Muscle layer of colon (tissue), 2 donors: ENCODE data around the gene HTR2B.
"Not testable (repeated sequence)": the region's sequence is repeated elsewhere in the genome, so short reads cannot be mapped to it uniquely, and the experiment has no call there.

Experiments used
- H3K27ac ChIP-seq: one replicate; pipeline ENCODE4 v1.7.0; 2013; ENCODE audit warnings: low read depth, mild to moderate bottlenecking, low read length, moderate library complexity
- H3K27me3 ChIP-seq, 2 donors: one replicate each; pipeline ENCODE4 v1.7.0; 2013; ENCODE audit warnings: low read length in 2 of 2, mild to moderate bottlenecking in 2 of 2; ENCODE audit not compliant: insufficient read depth in 2 of 2, control insufficient read depth in 1 of 2
- H3K36me3 ChIP-seq: one replicate; pipeline ENCODE4 v1.7.0; 2013; ENCODE audit warnings: mild to moderate bottlenecking, low read length; ENCODE audit not compliant: insufficient read depth
- H3K4me1 ChIP-seq: one replicate; pipeline ENCODE4 v1.7.0; 2013; ENCODE audit warnings: mild to moderate bottlenecking, low read length; ENCODE audit not compliant: insufficient read depth
- H3K4me3 ChIP-seq, 2 donors: one replicate each; pipeline ENCODE4 v1.7.0; 2013; ENCODE audit warnings: low read length in 2 of 2, low read depth in 1 of 2, mild to moderate bottlenecking in 1 of 2, moderate library complexity in 1 of 2
- H3K9ac ChIP-seq: one replicate; pipeline ENCODE4 v1.7.0; 2013; ENCODE audit warnings: low read length
- H3K9me3 ChIP-seq: one replicate; pipeline ENCODE4 v1.7.0; 2013; ENCODE audit warnings: mild to moderate bottlenecking, low read length
- donor health status: abdominal sarcoma.
- donor health status: Adenocarcinoma of cecum.

The HTR2B gene

DNA sequence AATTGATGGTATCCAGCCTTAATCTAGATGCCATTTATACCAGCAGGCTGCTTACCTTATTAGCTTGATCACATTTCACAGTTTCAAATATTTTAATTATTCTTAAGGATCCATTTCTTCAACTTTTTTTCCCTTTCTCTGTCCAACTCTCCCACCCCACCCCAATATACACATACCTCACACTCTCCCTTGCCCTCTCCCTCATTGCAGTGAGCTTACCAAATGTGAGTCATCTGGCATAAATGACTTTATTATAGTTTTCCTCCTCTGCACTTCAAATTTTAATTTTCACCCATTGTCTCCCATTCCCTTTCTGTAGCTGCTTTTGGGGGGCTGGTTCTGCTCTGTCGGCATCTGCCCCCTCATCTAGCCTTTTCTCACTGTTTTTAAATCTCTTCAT is 12.9 kb downstream of the HTR2B start:
- H3K36me3 ChIP-seq = peaks cover 7% of the 10 kb centered on the region
- no peaks in the 10 kb centered on the region for H3K27me3 ChIP-seq
- H3K9me3 ChIP-seq = no peaks in the 10 kb centered on the region
- peaks cover 43% of the 10 kb centered on the region for H3K4me1 ChIP-seq
- H3K9ac ChIP-seq = no peak overlapping the region
- H3K27ac ChIP-seq = no peak overlapping the region
- H3K4me3 ChIP-seq = no peak overlapping the region

DNA sequence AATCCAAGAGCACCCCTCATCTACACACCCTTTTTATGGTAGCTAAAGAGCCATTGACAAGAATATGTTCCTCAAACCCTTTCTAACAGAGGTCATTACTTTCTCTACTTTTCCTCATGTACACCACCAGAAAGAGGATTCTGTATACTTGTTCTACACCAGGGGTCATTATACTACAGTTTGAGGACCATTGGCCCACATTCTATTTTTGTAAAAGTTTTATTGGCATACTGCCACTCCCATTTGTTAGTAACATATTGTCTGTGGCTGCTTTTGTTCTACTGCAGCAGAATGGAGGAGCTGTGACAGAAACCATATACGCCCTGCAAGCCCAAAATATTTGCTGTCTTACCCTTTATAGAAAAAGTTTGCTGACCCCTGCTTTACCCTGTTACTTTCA is 14.3 kb downstream of the HTR2B start:
- H3K27me3 ChIP-seq = no peaks in the 10 kb centered on the region
- peaks cover 7% of the 10 kb centered on the region for H3K36me3 ChIP-seq
- H3K9me3 ChIP-seq = no peaks in the 10 kb centered on the region
- H3K9ac ChIP-seq = no peak overlapping the region
- peaks cover 36% of the 10 kb centered on the region for H3K4me1 ChIP-seq
- H3K4me3 ChIP-seq = no peak overlapping the region
- peak overlapping the region; percentile 6 for H3K27ac ChIP-seq

DNA sequence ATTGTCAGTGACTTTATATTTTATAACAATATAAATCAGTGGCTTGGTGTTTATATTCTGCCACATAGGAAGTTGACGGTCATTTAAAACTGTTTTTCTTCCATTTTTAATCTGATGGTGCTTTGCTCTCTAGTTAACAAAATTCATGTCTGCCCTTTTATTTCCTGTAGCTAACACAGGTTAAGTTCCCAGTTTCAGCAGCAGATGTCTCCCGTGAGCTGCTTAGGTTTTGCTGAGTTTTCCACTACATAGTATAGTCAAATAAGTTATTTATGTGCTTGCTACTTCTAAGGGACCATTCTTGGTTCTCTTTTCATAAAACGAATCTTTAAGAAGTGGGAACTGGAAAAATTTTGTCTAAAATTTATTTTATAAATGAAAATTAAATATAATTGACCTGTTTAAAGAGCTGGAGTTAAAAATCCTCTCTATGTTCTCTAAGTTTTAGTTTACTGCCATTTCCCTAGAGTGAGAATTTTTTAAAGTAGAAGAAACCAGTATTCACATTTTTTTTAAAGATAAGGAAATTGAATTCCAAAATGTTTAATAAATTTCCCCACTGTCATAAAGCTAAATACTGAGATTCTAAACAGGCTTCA is 20.6 kb downstream of the HTR2B start:
- Histone ChIP-seq H3K36me3 (peaks cover 11% of the 10 kb centered on the region), H3K27ac (no peak overlapping the region)

DNA sequence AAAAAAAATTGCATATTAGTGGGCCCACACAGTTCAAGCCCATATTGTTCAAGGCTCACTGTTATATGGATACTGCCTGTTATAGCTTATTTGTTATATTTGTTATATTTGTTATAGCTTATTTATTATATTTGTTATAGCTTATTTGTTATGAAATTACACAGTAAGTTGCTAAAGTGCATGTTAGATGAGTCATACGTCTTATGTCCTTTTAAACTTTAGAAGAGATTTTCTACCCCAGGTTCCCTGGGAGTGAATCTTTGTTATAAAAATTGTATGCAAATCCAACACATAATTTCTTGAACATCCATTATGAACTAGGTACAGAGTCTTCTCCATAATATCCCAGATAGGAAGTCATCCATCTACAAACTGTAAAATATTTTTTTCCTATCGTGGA is 22.1 kb downstream of the HTR2B start:
- no peak overlapping the region for H3K4me3 ChIP-seq
- no peaks in the 10 kb centered on the region for H3K9me3 ChIP-seq
- H3K27ac ChIP-seq = no peak overlapping the region
- peaks cover 22% of the 10 kb centered on the region for H3K4me1 ChIP-seq
- H3K36me3 ChIP-seq = peaks cover 4% of the 10 kb centered on the region
- no peak overlapping the region for H3K9ac ChIP-seq
- H3K27me3 ChIP-seq = no peaks in the 10 kb centered on the region

More for the DNA sequence above, 20.6 kb downstream of the HTR2B start:
- H3K4me3 ChIP-seq = no peak overlapping the region
- H3K27me3 ChIP-seq = no peaks in the 10 kb centered on the region
- H3K9ac ChIP-seq = no peak overlapping the region
- no peaks in the 10 kb centered on the region for H3K9me3 ChIP-seq
- H3K4me1 ChIP-seq = peaks cover 26% of the 10 kb centered on the region

DNA sequence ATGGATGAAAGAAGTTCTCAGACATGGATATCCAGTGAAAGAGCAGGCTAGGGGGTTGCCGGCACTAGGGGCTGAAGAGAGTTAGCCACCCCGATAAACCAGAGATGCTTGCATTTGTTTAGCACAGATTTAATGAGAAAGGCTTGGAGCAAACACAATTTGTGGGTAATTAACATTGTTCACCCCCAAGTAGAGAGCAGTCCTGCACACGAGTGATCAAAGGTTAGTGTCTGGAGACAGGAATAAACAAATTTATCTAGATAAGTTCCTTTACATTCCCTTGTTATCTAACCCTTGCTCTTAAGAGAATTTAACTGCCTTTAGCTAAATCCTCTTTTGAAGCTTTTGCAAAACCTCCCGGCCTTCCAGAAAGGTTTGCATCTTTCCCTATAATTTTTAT is 23.9 kb downstream of the HTR2B start:
- Histone ChIP-seq H3K36me3 (peaks cover 6% of the 10 kb centered on the region), H3K9ac (no peak overlapping the region), H3K27me3 (no peaks in the 10 kb centered on the region), H3K4me1 (peaks cover 14% of the 10 kb centered on the region), H3K4me3 (no peak overlapping the region), H3K27ac (no peak overlapping the region), H3K9me3 (no peaks in the 10 kb centered on the region)

DNA sequence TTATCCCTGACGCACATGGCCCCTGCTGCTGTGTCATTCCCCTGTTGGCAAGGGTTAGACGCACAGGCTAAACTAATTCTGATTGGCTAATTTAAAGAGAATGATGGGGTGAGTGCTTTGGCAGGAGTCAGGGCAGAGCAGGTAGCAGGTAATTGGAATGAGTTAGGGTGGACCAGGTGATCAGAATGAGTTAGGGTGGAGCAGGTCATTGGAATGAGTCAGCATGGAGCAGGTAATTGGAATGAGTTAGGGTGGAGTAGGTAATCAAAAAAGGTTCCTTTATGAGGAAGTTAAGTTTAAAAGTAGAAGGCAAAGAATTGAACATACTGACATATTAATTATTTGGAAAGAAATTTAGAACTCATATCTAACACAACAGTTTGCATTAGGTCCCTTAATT is 24.5 kb downstream of the HTR2B start:
- H3K27ac ChIP-seq, H3K36me3 ChIP-seq, H3K27me3 ChIP-seq, H3K9me3 ChIP-seq, H3K4me3 ChIP-seq, H3K9ac ChIP-seq: not testable (repeated sequence)
- peaks cover 14% of the 10 kb centered on the region for H3K4me1 ChIP-seq

DNA sequence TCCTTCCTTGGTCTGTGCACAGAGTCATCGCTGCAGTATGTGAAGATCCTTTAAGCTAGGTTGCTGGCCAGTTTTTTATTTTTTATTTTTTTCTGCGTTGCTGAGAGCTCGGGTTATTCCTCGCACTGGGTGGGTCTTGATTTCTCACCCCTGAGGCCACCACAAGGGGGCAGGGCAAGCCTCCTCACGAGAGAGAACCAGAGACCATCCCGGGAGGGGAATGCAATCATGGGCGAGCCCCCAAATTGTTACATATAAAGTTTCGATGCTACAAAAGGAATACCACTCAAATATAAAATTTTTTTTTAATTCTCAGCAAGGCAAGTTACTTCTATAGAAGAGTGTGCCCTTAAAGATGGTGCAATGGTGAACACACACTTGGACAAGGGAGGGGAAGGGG is 24.9 kb downstream of the HTR2B start:
- Histone ChIP-seq H3K9me3 (no peaks in the 10 kb centered on the region), H3K36me3 (peaks cover 9% of the 10 kb centered on the region), H3K4me3 (no peak overlapping the region)

DNA sequence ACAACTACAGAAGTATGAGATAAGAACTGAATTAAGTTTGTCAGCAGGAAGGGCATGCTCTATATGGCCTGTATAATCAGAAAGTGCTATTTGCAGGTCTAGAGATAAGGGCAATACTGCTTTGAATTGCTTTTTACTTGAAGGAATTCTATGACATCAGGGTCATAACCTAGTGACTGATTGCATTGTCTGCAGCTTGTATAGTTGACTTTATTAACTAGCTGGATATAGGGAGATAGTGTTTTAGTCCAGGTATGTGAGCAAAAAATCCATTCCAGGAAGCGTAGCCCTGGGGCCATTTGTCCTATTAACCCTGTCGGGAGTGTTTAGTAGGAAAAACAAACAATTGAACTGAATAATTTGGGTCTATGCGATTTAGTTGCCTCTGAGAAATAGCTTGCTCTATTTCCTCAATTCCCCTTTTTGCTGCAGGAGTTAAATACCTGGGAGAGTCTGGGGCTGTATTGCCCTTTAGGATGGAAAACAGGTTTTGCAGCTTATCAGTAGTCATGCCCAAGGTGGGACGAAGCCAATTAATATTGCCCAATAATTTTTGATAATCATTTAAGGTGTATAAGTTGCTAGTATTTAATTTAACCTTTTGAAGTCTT is 30.0 kb downstream of the HTR2B start:
- no peak overlapping the region for H3K9ac ChIP-seq
- H3K27me3 ChIP-seq = no peaks in the 10 kb centered on the region
- H3K9me3 ChIP-seq = no peaks in the 10 kb centered on the region
- no peaks in the 10 kb centered on the region for H3K4me1 ChIP-seq
- peaks cover 16% of the 10 kb centered on the region for H3K36me3 ChIP-seq
- no peak overlapping the region for H3K27ac ChIP-seq
- no peak overlapping the region for H3K4me3 ChIP-seq

More for the DNA sequence above, 24.9 kb downstream of the HTR2B start:
- Histone ChIP-seq H3K4me1 (peaks cover 14% of the 10 kb centered on the region), H3K9ac (no peak overlapping the region), H3K27me3 (no peaks in the 10 kb centered on the region), H3K27ac (no peak overlapping the region)

DNA sequence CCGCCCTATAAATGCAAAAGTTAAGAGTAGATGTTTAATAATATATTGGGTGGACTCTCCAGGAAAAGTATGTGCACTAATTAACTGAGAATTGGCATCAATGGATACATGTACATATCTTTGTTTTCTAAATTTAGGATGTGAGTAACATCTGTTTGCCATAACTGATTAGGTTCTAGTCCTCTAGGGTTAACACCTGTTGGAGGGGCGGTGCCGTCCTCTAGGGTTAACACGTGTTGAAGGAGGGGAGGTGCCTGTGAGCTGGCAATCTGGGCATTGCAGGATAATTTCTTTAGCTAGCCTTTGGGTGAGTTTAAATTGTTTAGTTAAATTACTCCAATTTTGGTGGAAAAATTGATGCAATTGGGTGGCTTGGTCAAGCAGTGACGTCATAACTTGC is 30.9 kb downstream of the HTR2B start:
- no peak overlapping the region for H3K9ac ChIP-seq
- no peaks in the 10 kb centered on the region for H3K27me3 ChIP-seq
- no peak overlapping the region for H3K4me3 ChIP-seq
- no peaks in the 10 kb centered on the region for H3K9me3 ChIP-seq
- H3K27ac ChIP-seq = no peak overlapping the region
- peaks cover 19% of the 10 kb centered on the region for H3K36me3 ChIP-seq
- H3K4me1 ChIP-seq = no peaks in the 10 kb centered on the region

DNA sequence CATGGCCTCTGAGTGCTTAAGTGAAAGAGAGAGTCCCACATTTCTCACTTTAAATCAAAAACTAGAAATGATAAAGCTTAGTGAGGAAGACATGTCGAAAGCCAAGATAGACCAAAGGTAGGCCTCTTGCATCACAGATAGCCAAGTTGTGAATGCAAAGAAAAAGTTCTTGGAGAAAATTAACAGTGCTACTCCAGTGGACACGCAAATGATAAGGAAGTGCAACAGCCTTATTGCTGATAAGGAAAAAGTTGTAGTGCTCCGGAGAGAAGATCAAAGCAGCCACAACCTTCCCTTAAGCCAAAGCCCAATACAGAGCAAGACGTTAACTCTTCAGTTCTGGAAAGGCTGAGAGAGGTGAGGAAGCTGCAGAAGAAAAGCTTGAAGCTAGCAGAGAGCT is 36.1 kb downstream of the HTR2B start:
- no peak overlapping the region for H3K4me3 ChIP-seq
- no peak overlapping the region for H3K27ac ChIP-seq
- H3K36me3 ChIP-seq = peaks cover 39% of the 10 kb centered on the region
- H3K4me1 ChIP-seq = no peaks in the 10 kb centered on the region
- no peak overlapping the region for H3K9ac ChIP-seq
- no peaks in the 10 kb centered on the region for H3K9me3 ChIP-seq
- H3K27me3 ChIP-seq = no peaks in the 10 kb centered on the region

DNA sequence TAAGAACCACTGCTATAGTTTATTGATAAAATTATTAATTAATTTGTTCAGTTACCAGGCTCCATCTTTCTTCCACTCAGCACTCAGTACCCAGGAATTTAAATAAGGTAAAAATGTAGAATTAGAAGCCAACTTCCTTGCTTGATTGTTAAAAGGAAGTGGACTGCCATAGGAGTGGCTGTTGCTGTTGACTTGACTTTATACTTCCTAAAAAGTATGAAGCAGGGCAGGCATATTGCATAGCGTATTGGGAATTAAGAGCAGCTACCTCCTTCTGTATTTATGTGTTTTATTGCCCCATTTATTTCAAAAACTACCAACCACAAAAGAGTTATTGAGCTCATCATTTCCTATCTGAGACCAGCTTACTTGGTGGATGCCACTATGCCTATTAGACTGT is 40.3 kb downstream of the HTR2B start:
- Histone ChIP-seq H3K36me3 (peaks cover 71% of the 10 kb centered on the region), H3K27ac (no peak overlapping the region), H3K4me3 (no peak overlapping the region), H3K27me3 (no peaks in the 10 kb centered on the region), H3K4me1 (no peaks in the 10 kb centered on the region), H3K9me3 (no peaks in the 10 kb centered on the region), H3K9ac (no peak overlapping the region)

DNA sequence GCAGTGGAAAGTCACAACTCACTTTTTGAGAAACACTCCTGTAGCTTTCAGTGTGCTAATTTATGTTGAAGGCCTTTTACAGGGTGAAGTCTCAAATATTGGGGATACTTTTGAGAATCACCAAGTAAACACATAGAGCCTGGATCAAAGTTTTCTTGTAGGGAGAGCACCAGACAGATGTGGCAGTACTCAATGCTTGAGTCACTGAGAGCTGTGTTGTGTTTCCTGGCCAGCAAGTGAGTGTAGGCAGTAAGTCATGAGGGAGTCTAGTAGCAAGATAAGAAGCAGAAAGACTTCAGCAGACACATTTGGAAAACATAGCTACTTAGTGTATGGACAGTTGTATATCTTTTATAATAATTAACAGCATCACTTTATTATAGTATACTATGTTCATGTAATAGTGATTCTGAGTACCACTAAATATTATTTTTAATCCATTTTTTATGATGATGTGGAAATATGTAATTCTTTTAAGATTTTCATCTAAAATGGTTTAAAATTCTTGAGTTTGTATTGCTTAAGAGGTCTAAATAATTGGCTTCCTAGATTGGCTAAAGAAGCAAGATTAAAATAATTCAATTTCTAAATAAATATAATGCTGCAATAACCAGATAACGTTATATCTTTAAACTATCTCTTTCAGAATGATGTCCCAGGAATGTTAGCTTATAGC is 55.3 kb downstream of the HTR2B start:
- peaks cover 56% of the 10 kb centered on the region for H3K36me3 ChIP-seq
- H3K9ac ChIP-seq = no peak overlapping the region
- H3K27ac ChIP-seq = no peak overlapping the region
- no peaks in the 10 kb centered on the region for H3K27me3 ChIP-seq
- no peaks in the 10 kb centered on the region for H3K4me1 ChIP-seq
- no peaks in the 10 kb centered on the region for H3K9me3 ChIP-seq
- H3K4me3 ChIP-seq = no peak overlapping the region
